GM12892 (cell line): ENCODE results near the gene RPTOR.
A peak's percentile ranks its signal among the peaks of the same experiment; 100 is the strongest.

ENCODE experiments used
- DNase-seq: peaks from one replicate; pipeline ENCODE4 v3.0.0; 2011; ENCODE audit not compliant: insufficient read length
- FAIRE-seq: peaks from 2 replicates; lab custom pipeline; 2011; peaks lifted over from hg19 to GRCh38; lab: Jason Lieb, UNC
- POLR2A ChIP-seq: IDR thresholded peaks from 2 replicates; pipeline ENCODE4 v1.6.1; 2011; ENCODE audit warnings: low read depth, low read length, control low read depth
- POLR2AphosphoS5 ChIP-seq: IDR thresholded peaks from 2 replicates; pipeline ENCODE4 v1.6.1; 2011; ENCODE audit warnings: low read depth, low read length, control low read depth
- TAF1 ChIP-seq: IDR thresholded peaks from 2 replicates; pipeline ENCODE4 v1.6.1; 2011; ENCODE audit warnings: low read depth, mild to moderate bottlenecking, control low read depth, low read length, borderline replicate concordance

Gene RPTOR

GRCh38 chr17:80862978-80863377, 318.3 kb downstream of the RPTOR start:
- no peak for FAIRE-seq
- DNase-seq, result no peak

GRCh38 chr17:80863626-80864025, 319.0 kb downstream of the RPTOR start:
- no peak for FAIRE-seq
- DNase-seq, result no peak
- TF ChIP-seq POLR2A, result no peak
- TF ChIP-seq POLR2AphosphoS5, result no peak
- no peak for TF ChIP-seq TAF1

More at GRCh38 chr17:80862978-80863377, 318.3 kb downstream of the RPTOR start:
- TF ChIP-seq POLR2AphosphoS5 (no peak), POLR2A (no peak), TAF1 (no peak)

DNA sequence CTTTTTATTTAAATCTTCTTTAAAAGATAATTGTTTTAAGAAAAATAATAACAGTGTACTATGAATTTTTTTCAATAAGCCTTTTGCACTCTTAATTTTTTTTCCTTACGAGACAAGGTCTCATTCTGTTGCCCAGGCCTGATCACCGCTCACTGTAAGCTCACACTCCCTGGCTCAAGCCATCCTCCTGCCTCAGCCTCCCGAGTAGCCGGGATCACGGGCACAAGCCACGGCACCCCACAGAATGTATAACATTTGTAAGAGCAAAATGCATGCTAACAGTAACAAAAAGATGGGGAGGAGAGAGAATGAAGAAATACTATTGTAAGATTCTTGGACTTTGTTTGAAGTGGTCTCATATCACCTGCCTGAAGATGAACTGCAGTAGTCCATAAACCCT, 320.1 kb downstream of the RPTOR start:
- FAIRE-seq (no peak), DNase-seq (no peak)
- TF ChIP-seq POLR2A, result no peak

DNA sequence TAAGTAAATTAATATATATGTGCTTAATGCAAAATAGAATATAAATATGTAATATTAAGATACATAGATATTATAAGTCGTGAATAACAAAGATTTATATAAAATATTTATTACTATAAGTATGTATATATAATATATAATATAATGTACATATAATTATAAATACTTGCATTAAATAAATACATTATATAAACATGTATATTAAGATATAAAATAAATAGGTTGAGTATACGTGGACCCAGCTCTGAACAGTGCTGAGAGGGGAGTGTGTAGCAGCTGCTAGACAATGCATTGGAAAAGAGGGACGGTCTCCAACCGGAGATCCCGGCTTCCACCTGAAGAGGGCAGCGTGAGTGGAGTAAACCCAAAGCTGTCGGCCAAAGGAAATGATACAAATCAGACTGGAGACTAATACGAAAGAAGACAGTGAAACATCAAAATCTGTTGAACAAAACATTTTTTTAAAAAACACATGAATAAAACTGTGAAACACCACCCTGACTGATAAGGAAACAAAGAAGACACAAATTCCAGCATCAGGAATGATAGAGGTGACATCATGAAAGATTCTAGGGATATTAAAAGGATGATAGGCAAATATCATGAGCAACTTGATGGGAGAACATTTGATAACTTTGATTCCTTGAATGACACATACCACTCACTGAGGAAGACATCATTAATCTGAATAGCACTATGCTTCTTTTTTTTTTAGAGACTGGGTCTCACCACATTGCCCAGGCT, 321.6 kb downstream of the RPTOR start:
- TF ChIP-seq POLR2A (no peak), TAF1 (no peak), POLR2AphosphoS5 (no peak)
- FAIRE-seq, result peak; percentile 64

DNA sequence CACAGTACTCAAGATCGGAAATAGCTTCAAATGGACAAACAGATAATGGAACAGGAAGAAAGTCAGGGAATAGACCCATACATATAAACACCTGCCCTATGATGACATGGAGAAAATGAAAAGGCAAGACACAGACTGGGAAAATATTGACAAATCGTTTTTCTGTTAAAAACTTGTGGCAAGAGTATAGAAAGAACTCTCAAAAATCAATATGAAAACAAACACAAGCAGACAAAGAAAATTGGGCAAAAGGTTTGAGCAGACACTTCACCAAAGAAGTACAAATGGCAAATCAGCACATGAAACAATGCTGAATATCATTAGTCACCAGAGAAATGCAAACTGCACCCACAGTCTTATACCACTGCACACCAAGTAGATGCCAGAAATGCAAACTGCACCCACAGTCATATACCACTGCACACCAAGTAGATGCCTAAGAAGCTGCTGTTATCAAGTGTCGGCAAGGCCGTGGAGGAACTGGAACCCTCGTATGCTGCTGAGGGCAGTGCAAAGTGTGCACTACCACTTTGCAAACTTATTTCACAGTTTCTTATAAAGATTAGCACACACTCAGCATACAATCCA, 323.5 kb downstream of the RPTOR start:
- DNase-seq, result no peak
- FAIRE-seq, result no peak
- no peak for TF ChIP-seq POLR2AphosphoS5
- no peak for TF ChIP-seq TAF1
- no peak for TF ChIP-seq POLR2A

More for the DNA sequence above, 321.6 kb downstream of the RPTOR start:
- DNase-seq, result no peak

DNA sequence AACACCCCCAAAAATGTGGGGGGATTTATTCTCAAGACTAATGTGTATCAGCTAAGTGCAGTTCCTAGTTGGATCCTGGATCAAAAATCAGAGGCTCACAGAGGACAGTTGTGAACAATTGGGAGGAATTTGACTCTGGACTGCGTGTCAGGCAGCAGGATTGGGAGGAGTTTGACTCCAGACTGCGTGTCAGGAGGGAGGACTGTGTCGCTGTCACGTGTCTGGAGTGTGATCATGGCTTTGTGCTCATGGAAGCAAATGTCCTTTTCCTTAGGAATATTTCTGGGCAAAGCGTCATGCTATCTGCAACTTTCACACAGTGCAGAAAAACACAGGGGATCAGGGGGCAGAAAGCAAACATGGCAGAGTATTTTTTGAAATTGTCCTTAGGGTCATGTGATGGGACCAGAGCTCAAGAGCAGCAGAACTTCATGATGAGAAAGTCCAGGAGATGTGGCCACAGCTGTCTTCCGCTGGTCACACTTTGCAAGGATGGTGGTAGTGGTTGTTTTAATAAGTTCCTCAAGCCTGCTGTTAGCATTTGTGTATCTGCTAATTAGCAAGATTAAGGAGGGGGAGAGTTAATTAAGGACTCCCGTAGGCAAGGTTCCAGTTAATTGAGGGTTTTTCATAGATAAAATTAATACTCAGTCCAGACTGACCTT, 325.0 kb downstream of the RPTOR start:
- TF ChIP-seq POLR2A (no peak), POLR2AphosphoS5 (no peak), TAF1 (no peak)
- DNase-seq, result no peak
- no peak for FAIRE-seq

DNA sequence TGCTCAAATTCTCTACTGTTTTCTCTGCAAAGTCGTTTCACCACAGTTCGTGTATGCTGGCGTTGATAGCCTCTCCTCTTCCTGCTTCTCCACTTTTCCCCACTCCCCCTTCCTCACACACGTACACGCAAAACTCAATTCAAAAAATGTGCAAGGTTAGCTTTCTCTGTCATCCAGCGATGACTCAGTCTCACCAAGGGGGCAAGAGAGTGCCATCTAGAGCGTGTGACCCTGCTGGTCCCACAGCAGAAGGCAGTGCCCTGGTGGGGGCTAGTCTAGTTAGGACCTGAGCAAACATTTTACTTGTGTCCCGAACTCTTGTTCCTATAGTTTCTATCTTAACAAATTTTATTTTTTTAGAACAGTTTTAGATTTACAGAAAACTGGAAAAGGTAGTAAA, 325.8 kb downstream of the RPTOR start:
- TF ChIP-seq TAF1 (no peak), POLR2AphosphoS5 (no peak), POLR2A (no peak)
- no peak for DNase-seq
- no peak for FAIRE-seq

- DNase-seq, result no peak
- no peak for FAIRE-seq
Observed at GRCh38 chr17:80871341-80871740, 326.7 kb downstream of the RPTOR start.

GRCh38 chr17:80872001-80872500, 327.4 kb downstream of the RPTOR start:
- DNase-seq (no peak), FAIRE-seq (no peak)
- no peak for TF ChIP-seq POLR2AphosphoS5
- no peak for TF ChIP-seq TAF1
- no peak for TF ChIP-seq POLR2A

More at GRCh38 chr17:80871341-80871740, 326.7 kb downstream of the RPTOR start:
- TF ChIP-seq TAF1, result no peak

GRCh38 chr17:80872501-80873306, 328.1 kb downstream of the RPTOR start:
- DNase-seq (no peak), FAIRE-seq (no peak)
- no peak for TF ChIP-seq POLR2A
- no peak for TF ChIP-seq POLR2AphosphoS5
- TF ChIP-seq TAF1, result no peak

GRCh38 chr17:80873307-80873951, 328.8 kb downstream of the RPTOR start:
- DNase-seq, result no peak
- FAIRE-seq, result no peak
- TF ChIP-seq POLR2AphosphoS5 (no peak), POLR2A (no peak), TAF1 (no peak)
